ENCODE measurements around the gene LENG9. TPM values are rescaled to one million over a fixed set of nuclear protein-coding genes. Genes with fewer than 3 reads are reported as not detected.

LENG9 gene
- total RNA-seq, 4 donors from 2014 or later: 1.1 to 16.5 (median 12.3) TPM

- no peaks in the 10 kb centered on the region for H3K36me3 ChIP-seq
- in situ Hi-C loops (cut with MboI; ENCODE audit: low pct_ligation_motif_present in 1 of 4, low pct_unique_long_range_greater_than_20kb in 1 of 4, low sequenced_read_pairs in 3 of 4): no loop called here
- peaks cover 51% of the 10 kb centered on the region for H3K27me3 ChIP-seq
- intact Hi-C loops (cut with DNase I; ENCODE audit: low total_unique reads): no loop called here
- TF ChIP-seq EP300 (IDR thresholded peaks at IDR 0.05; ENCODE audit: low read depth) (no peak), POLR2A (IDR thresholded peaks at IDR 0.05) (no peak), POLR2AphosphoS5 (IDR thresholded peaks at IDR 0.05) (no peak), CTCF (IDR thresholded peaks at IDR 0.05) (no peak)
- peak; percentile 28 for DNase-seq
- no peak overlapping the region for H3K27ac ChIP-seq
- no peaks in the 10 kb centered on the region for H3K9me3 ChIP-seq
- 17 to 23% methylated on average over 1 to 11 of the region's 11 CpGs for WGBS, 2 donors (ENCODE audit: low coverage in 1 of 2)
- H3K4me1 ChIP-seq: peaks cover 5 to 22% (median 16%) of the 10 kb centered on the region in 4 donors
- peak overlapping the region in 1 of 4 donors; percentile 31 for H3K4me3 ChIP-seq
Observed at GRCh38 chr19:54431255-54431838, 32.2 kb downstream of the LENG9 start.

- TF ChIP-seq EP300 (IDR thresholded peaks at IDR 0.05; ENCODE audit: low read depth) (no peak), CTCF (IDR thresholded peaks at IDR 0.05) (no peak), POLR2A (IDR thresholded peaks at IDR 0.05) (no peak), POLR2AphosphoS5 (IDR thresholded peaks at IDR 0.05) (no peak)
- Histone ChIP-seq H3K27ac (no peak overlapping the region), H3K36me3 (no peaks in the 10 kb centered on the region), H3K4me3 (peak overlapping the region in 2 of 4 donors; percentile 12 to 31), H3K4me1 (peaks cover 5 to 20% (median 13%) of the 10 kb centered on the region in 4 donors), H3K9me3 (no peaks in the 10 kb centered on the region), H3K27me3 (peaks cover 59% of the 10 kb centered on the region)
- DNase-seq: peak; percentile 37
- intact Hi-C loops (cut with DNase I; ENCODE audit: low total_unique reads): no loop called here
- 10% methylated on average over 23 of the region's 43 CpGs; no CpG with 5 or more reads in 1 of the 2 donors for WGBS, 2 donors (ENCODE audit: low coverage in 1 of 2)
- in situ Hi-C loops (cut with MboI; ENCODE audit: low pct_ligation_motif_present in 1 of 4, low pct_unique_long_range_greater_than_20kb in 1 of 4, low sequenced_read_pairs in 3 of 4): no loop called here
Observed at GRCh38 chr19:54430306-54431254, 33.0 kb downstream of the LENG9 start.

- intact Hi-C loops (cut with DNase I; ENCODE audit: low total_unique reads): no loop called here
- no peak for DNase-seq
- Histone ChIP-seq H3K4me1 (peaks cover 5 to 18% (median 12%) of the 10 kb centered on the region in 4 donors), H3K27ac (no peak overlapping the region), H3K27me3 (peaks cover 63% of the 10 kb centered on the region), H3K4me3 (no peak overlapping the region), H3K9me3 (no peaks in the 10 kb centered on the region), H3K36me3 (no peaks in the 10 kb centered on the region)
- WGBS, 2 donors (ENCODE audit: low coverage in 1 of 2): 0 to 31% methylated on average over 1 to 13 of the region's 13 CpGs
- in situ Hi-C loops (cut with MboI; ENCODE audit: low pct_ligation_motif_present in 1 of 4, low pct_unique_long_range_greater_than_20kb in 1 of 4, low sequenced_read_pairs in 3 of 4): no loop called here
- TF ChIP-seq POLR2A (IDR thresholded peaks at IDR 0.05): no peak
- TF ChIP-seq CTCF (IDR thresholded peaks at IDR 0.05): no peak
- no peak for TF ChIP-seq POLR2AphosphoS5 (IDR thresholded peaks at IDR 0.05)
- no peak for TF ChIP-seq EP300 (IDR thresholded peaks at IDR 0.05; ENCODE audit: low read depth)
Observed at GRCh38 chr19:54429545-54430227, 33.9 kb downstream of the LENG9 start.

- Histone ChIP-seq H3K36me3 (no peaks in the 10 kb centered on the region), H3K4me1 (peaks cover 5 to 18% (median 12%) of the 10 kb centered on the region in 4 donors), H3K27ac (no peak overlapping the region), H3K27me3 (peaks cover 66% of the 10 kb centered on the region), H3K4me3 (no peak overlapping the region), H3K9me3 (no peaks in the 10 kb centered on the region)
- TF ChIP-seq EP300 (IDR thresholded peaks at IDR 0.05; ENCODE audit: low read depth) (no peak), POLR2AphosphoS5 (IDR thresholded peaks at IDR 0.05) (no peak), CTCF (IDR thresholded peaks at IDR 0.05) (no peak), POLR2A (IDR thresholded peaks at IDR 0.05) (no peak)
- DNase-seq: no peak
- 40 to 60% methylated on average over 1 to 8 of the region's 8 CpGs for WGBS, 2 donors (ENCODE audit: low coverage in 1 of 2)
- intact Hi-C loops (cut with DNase I; ENCODE audit: low total_unique reads): no loop called here
- in situ Hi-C loops (cut with MboI; ENCODE audit: low pct_ligation_motif_present in 1 of 4, low pct_unique_long_range_greater_than_20kb in 1 of 4, low sequenced_read_pairs in 3 of 4): no loop called here
Observed at GRCh38 chr19:54429176-54429495, 34.4 kb downstream of the LENG9 start.
